IgD-negative memory B cell (primary cell): ENCODE data around the gene TENM3. TPM values are rescaled to one million over a fixed set of nuclear protein-coding genes. Genes with fewer than 3 reads are reported as not detected.

Source experiments
- H3K27ac Mint-ChIP-seq, 3 donors: one replicate each; pipeline ENCODE4 v1.8.0; 2020 to 2022; ENCODE audit warnings: mild to moderate bottlenecking in 3 of 3, mixed read lengths in 3 of 3, moderate library complexity in 1 of 3
- H3K27me3 Mint-ChIP-seq: one replicate; pipeline ENCODE4 v1.8.0; 2021; ENCODE audit warnings: mixed read lengths
- H3K36me3 Mint-ChIP-seq: one replicate; pipeline ENCODE4 v1.8.0; 2020; ENCODE audit warnings: mild to moderate bottlenecking, mixed read lengths
- H3K4me1 Mint-ChIP-seq, 3 donors: one replicate each; pipeline ENCODE4 v1.8.0; 2020 to 2022; ENCODE audit warnings: mixed read lengths in 3 of 3, mild to moderate bottlenecking in 1 of 3
- H3K4me3 Mint-ChIP-seq, 4 donors: one replicate each; pipeline ENCODE4 v1.8.0; 2020 to 2022; ENCODE audit warnings: mild to moderate bottlenecking in 4 of 4, mixed read lengths in 4 of 4, moderate library complexity in 3 of 4
- H3K9me3 Mint-ChIP-seq, 3 donors: one replicate each; pipeline ENCODE4 v1.8.0; 2020 to 2021; ENCODE audit warnings: mixed read lengths in 3 of 3, mild to moderate bottlenecking in 1 of 3
- polyA plus RNA-seq: library from polyadenylated mRNA; unstranded; fragments of 300-500 nt; fragmentation: Illumina TruSeq; gene quantifications from one replicate; pipeline ENCODE4 v1.2.3, GENCODE V29; 2021

TENM3 gene
- polyA plus RNA-seq, 1 donor from 2014 or later, result not detected

GRCh38 chr4:182339221-182339641 is 96.0 kb downstream of the TENM3 start:
- Mint-ChIP-seq H3K36me3 (no peaks in the 10 kb centered on the region), H3K4me3 (no peak overlapping the region), H3K27ac (no peak overlapping the region), H3K9me3 (peaks cover 0 to 4% (median 3%) of the 10 kb centered on the region in 3 donors), H3K4me1 (no peaks in the 10 kb centered on the region), H3K27me3 (no peaks in the 10 kb centered on the region)

GRCh38 chr4:182343453-182343852 is 100.3 kb downstream of the TENM3 start:
- no peaks in the 10 kb centered on the region for H3K4me1 Mint-ChIP-seq
- peaks cover 0 to 3% (median 2%) of the 10 kb centered on the region in 3 donors for H3K9me3 Mint-ChIP-seq
- no peak overlapping the region for H3K4me3 Mint-ChIP-seq
- no peak overlapping the region for H3K27ac Mint-ChIP-seq
- H3K27me3 Mint-ChIP-seq, result no peaks in the 10 kb centered on the region
- no peaks in the 10 kb centered on the region for H3K36me3 Mint-ChIP-seq

DNA sequence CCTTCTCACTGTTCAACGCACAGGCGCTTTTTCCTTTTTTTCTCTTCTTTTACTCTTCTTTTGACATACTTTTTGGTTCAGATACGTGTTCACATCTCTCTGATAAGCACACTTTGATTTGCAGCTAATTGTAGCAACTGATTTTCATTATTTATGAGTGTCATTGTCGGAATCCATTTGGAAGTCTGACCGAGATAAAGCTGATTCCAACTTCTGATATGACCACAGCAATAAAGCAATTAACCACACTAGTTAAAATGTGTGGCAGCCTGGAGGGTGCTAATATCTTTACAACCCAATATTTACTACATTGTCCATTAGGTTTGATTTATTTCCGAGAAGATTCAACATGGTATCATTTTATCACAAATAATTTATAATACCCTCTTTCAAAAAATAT is 101.8 kb downstream of the TENM3 start:
- H3K27ac Mint-ChIP-seq, result no peak overlapping the region
- H3K4me1 Mint-ChIP-seq, result no peaks in the 10 kb centered on the region
- no peak overlapping the region for H3K4me3 Mint-ChIP-seq
- no peaks in the 10 kb centered on the region for H3K36me3 Mint-ChIP-seq
- no peaks in the 10 kb centered on the region for H3K27me3 Mint-ChIP-seq
- H3K9me3 Mint-ChIP-seq, result peaks cover 0 to 3% (median 2%) of the 10 kb centered on the region in 3 donors

DNA sequence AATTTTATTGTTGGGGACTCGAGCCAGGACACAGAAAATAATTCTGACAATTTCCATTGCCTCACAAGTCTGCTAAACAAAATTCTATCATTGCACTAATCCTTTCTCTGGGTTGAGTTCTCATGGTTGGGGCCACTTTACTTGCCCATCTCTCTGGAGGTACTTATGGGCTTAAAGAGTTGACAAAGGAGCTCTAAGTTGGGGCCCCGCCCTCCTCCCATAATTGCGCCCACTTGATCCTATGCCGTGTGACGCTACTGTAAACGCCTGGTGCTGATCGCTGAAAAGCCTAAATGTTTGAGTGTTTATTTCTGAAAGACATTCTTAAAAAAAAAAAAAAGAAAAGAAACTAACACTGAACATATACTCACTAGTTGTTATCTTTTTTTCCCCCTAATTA is 103.0 kb downstream of the TENM3 start:
- H3K4me1 Mint-ChIP-seq, result no peaks in the 10 kb centered on the region
- H3K27me3 Mint-ChIP-seq, result no peaks in the 10 kb centered on the region
- no peak overlapping the region for H3K4me3 Mint-ChIP-seq
- H3K9me3 Mint-ChIP-seq, result peaks cover 0 to 3% (median 2%) of the 10 kb centered on the region in 3 donors
- no peaks in the 10 kb centered on the region for H3K36me3 Mint-ChIP-seq
- H3K27ac Mint-ChIP-seq, result no peak overlapping the region

DNA sequence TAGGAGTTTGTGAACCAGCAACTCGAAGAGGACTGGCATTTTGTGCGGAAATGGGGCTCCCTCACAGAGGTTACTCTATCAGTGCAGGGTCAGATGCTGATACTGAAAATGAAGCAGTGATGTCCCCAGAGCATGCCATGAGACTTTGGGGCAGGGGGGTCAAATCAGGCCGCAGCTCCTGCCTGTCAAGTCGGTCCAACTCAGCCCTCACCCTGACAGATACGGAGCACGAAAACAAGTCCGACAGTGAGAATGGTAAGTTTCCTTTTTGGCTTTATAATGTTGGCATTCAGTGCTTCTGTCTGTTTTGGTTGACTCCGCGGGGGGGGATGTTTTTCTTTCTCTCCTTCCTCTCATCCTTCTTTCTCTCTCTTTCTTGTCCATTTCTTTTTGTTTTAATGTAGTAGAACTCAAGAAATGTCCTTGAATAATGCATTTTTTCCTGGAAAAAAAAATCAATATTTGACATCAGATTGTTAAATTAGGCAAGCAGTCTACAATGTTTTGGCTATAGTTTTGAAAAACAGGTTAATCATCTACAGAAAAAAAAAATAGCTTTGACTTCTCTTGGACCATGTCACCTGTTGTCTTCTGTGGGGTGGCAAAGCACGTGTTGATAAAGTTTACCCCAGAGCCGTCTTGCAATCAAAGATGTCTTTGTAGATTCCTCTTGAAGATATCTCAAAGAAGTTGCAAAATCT is 103.6 kb downstream of the TENM3 start:
- Mint-ChIP-seq H3K4me1 (no peaks in the 10 kb centered on the region), H3K36me3 (no peaks in the 10 kb centered on the region), H3K27ac (no peak overlapping the region), H3K27me3 (no peaks in the 10 kb centered on the region), H3K4me3 (no peak overlapping the region), H3K9me3 (peaks cover 0 to 3% (median 2%) of the 10 kb centered on the region in 3 donors)

DNA sequence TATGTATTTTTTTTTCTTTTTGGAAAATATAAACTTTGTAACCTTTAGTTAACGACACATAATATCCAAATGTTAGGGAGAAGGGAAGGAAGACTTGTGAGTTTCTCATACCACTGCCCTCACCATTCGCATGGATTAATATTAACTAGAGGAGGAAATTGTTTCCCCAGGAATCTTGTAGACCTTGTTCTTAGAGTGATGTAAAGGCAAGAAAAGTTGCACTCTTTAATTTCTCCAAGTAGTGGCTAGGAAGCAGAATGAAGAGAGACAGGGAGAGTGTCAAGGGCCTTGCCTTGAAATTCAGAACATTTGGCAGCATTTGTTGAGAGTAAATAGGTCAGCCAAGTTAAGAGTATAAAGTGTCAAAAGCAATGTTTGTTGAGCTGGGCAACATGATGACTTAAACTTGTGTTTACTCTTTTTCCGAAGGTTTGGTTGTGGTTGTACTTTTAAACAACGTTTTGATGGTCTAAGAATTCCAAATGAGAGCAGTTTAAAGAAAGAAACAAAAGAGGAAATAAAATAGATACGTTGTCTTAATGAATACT is 105.7 kb downstream of the TENM3 start:
- Mint-ChIP-seq H3K4me3 (no peak overlapping the region), H3K27me3 (no peaks in the 10 kb centered on the region), H3K4me1 (no peaks in the 10 kb centered on the region), H3K9me3 (peaks cover 0 to 7% (median 2%) of the 10 kb centered on the region in 3 donors), H3K36me3 (no peaks in the 10 kb centered on the region), H3K27ac (no peak overlapping the region)

GRCh38 chr4:182350041-182350440 is 106.8 kb downstream of the TENM3 start:
- Mint-ChIP-seq H3K36me3 (no peaks in the 10 kb centered on the region), H3K9me3 (peaks cover 0 to 5% (median 4%) of the 10 kb centered on the region in 3 donors)

DNA sequence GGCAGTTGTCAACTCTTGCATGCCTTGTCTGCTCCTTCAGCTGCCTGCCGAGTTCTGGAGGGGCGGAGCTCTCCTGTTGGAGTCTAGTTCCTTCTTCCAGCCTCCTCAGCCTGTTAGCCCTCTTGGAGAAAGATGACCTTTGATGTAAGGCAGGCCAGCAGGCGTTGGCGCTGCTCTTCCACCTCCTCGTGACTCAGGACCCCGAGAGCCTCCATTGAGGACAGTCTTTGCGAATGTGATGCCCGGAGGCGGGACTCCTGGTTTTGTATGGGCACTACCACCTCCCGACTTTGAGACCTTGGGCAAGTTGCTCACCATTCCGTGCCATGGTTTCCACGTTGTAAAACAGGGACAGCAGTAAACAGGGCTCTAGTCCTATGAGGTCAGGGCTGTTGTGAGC is 108.3 kb downstream of the TENM3 start:
- no peaks in the 10 kb centered on the region for H3K4me1 Mint-ChIP-seq
- no peak overlapping the region for H3K27ac Mint-ChIP-seq
- H3K9me3 Mint-ChIP-seq, result peaks cover 2 to 7% (median 2%) of the 10 kb centered on the region in 3 donors
- no peaks in the 10 kb centered on the region for H3K36me3 Mint-ChIP-seq
- H3K27me3 Mint-ChIP-seq, result no peaks in the 10 kb centered on the region
- no peak overlapping the region for H3K4me3 Mint-ChIP-seq

More at GRCh38 chr4:182350041-182350440, 106.8 kb downstream of the TENM3 start:
- Mint-ChIP-seq H3K4me3 (no peak overlapping the region), H3K4me1 (no peaks in the 10 kb centered on the region), H3K27ac (no peak overlapping the region), H3K27me3 (no peaks in the 10 kb centered on the region)

- H3K27ac Mint-ChIP-seq, result no peak overlapping the region
- H3K36me3 Mint-ChIP-seq, result no peaks in the 10 kb centered on the region
- peaks cover 2 to 7% (median 2%) of the 10 kb centered on the region in 3 donors for H3K9me3 Mint-ChIP-seq
- H3K4me3 Mint-ChIP-seq, result no peak overlapping the region
- no peaks in the 10 kb centered on the region for H3K27me3 Mint-ChIP-seq
- H3K4me1 Mint-ChIP-seq, result no peaks in the 10 kb centered on the region
Observed at GRCh38 chr4:182354106-182354505, 110.9 kb downstream of the TENM3 start.

GRCh38 chr4:182354867-182355266 is 111.7 kb downstream of the TENM3 start:
- Mint-ChIP-seq H3K9me3 (peaks cover 2 to 7% (median 2%) of the 10 kb centered on the region in 3 donors), H3K27ac (no peak overlapping the region), H3K36me3 (no peaks in the 10 kb centered on the region)

DNA sequence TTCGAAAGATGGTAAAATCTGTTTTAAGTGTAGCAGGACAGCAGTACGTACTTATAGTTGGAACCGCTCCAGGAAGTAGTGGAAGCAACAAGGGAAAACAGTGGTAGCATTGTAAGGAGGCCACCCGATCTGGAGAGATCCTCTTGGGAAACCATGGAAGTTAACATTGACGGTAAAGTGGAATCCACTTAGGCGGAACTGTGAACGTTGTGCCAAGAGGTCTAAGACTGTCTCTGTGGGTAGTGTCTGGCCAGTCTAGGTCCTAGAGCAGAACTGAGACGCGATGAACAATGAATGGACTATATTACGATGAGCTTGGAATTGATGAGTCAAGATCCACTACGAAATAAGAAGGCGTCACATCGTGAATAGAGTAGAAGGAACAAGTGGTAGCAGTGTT is 124.0 kb downstream of the TENM3 start:
- H3K9me3 Mint-ChIP-seq, result no peaks in the 10 kb centered on the region

More at GRCh38 chr4:182354867-182355266, 111.7 kb downstream of the TENM3 start:
- no peak overlapping the region for H3K4me3 Mint-ChIP-seq
- no peaks in the 10 kb centered on the region for H3K27me3 Mint-ChIP-seq
- no peaks in the 10 kb centered on the region for H3K4me1 Mint-ChIP-seq

DNA sequence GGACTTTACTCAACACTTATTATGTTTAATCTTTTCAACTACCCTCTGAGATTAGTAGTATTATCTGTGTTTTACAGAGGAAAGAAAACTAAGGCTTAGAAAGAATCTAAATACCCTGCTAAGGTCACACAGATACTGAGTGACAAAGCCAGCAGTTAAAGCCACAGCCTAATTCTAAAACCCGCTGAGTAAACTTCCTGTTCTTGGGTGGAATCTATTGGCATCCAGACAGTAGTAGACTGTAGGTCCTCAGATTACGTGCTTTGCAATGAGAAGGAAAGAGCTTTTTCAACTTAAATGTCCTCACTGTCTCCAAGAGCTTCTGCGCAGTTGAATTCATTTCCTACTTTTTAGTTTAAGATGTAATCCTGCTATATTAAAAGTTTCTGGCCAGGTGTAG is 126.0 kb downstream of the TENM3 start:
- Mint-ChIP-seq H3K4me3 (no peak overlapping the region), H3K9me3 (peaks cover 0 to 6% (median 0%) of the 10 kb centered on the region in 3 donors), H3K27ac (no peak overlapping the region), H3K4me1 (no peaks in the 10 kb centered on the region), H3K27me3 (no peaks in the 10 kb centered on the region), H3K36me3 (no peaks in the 10 kb centered on the region)

More for the DNA sequence above, 124.0 kb downstream of the TENM3 start:
- H3K27ac Mint-ChIP-seq, result no peak overlapping the region
- no peaks in the 10 kb centered on the region for H3K27me3 Mint-ChIP-seq
- no peaks in the 10 kb centered on the region for H3K36me3 Mint-ChIP-seq
- H3K4me3 Mint-ChIP-seq, result no peak overlapping the region
- no peaks in the 10 kb centered on the region for H3K4me1 Mint-ChIP-seq

DNA sequence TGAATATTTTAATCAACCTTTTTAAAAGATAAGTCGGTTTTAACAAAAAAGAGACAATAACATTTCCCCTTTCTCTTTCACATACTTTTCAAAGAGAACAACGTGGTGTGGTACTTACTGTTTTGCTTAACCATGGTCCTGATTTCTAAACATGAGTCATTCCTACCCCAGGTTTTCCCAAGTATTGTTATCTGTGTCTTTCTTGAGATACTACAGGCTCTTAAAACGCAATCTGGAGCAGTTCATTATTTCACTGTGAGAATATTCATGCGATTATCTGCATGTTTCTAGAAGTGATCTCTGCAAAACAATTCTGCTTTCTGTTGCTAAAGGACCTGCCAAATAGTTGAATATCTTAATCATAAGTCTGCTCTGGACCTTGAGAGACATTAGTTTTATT is 127.3 kb downstream of the TENM3 start:
- Mint-ChIP-seq H3K27me3 (no peaks in the 10 kb centered on the region), H3K4me1 (no peaks in the 10 kb centered on the region)

GRCh38 chr4:182380771-182381181 is 137.6 kb downstream of the TENM3 start:
- Mint-ChIP-seq H3K4me3 (no peak overlapping the region), H3K36me3 (no peaks in the 10 kb centered on the region), H3K27ac (no peak overlapping the region), H3K27me3 (no peaks in the 10 kb centered on the region), H3K4me1 (no peaks in the 10 kb centered on the region), H3K9me3 (peaks cover 0 to 6% (median 3%) of the 10 kb centered on the region in 3 donors)

More for the DNA sequence above, 127.3 kb downstream of the TENM3 start:
- H3K9me3 Mint-ChIP-seq, result peaks cover 0 to 6% (median 0%) of the 10 kb centered on the region in 3 donors
- no peak overlapping the region for H3K27ac Mint-ChIP-seq
- no peaks in the 10 kb centered on the region for H3K36me3 Mint-ChIP-seq
- H3K4me3 Mint-ChIP-seq, result no peak overlapping the region

- Mint-ChIP-seq H3K27me3 (no peaks in the 10 kb centered on the region), H3K27ac (no peak overlapping the region), H3K4me3 (no peak overlapping the region), H3K9me3 (peaks cover 0 to 4% (median 3%) of the 10 kb centered on the region in 3 donors), H3K4me1 (no peaks in the 10 kb centered on the region), H3K36me3 (no peaks in the 10 kb centered on the region)
Observed at GRCh38 chr4:182382941-182383340, 139.7 kb downstream of the TENM3 start.

- Mint-ChIP-seq H3K4me3 (no peak overlapping the region), H3K27ac (no peak overlapping the region), H3K9me3 (peaks cover 0 to 4% (median 3%) of the 10 kb centered on the region in 3 donors), H3K4me1 (no peaks in the 10 kb centered on the region), H3K27me3 (no peaks in the 10 kb centered on the region), H3K36me3 (no peaks in the 10 kb centered on the region)
Observed at GRCh38 chr4:182384631-182385091, 141.5 kb downstream of the TENM3 start.
